ENCODE data around the gene SP100.

The SP100 gene

GRCh38 chr2:230575642-230576324, 159.8 kb downstream of the SP100 start:
- Mint-ChIP-seq H3K9me3 (peaks cover 34% of the 10 kb centered on the region), H3K36me3 (ENCODE audit: low read depth) (peaks cover 25% of the 10 kb centered on the region), H3K27me3 (ENCODE audit: low read depth) (no peaks in the 10 kb centered on the region), H3K4me3 (peak overlapping the region; percentile 20), H3K4me1 (ENCODE audit: low read depth) (peaks cover 16% of the 10 kb centered on the region), H3K27ac (peak overlapping the region; percentile 56)

GRCh38 chr2:230577114-230577513, 161.1 kb downstream of the SP100 start:
- H3K36me3 Mint-ChIP-seq (ENCODE audit: low read depth), result peaks cover 23% of the 10 kb centered on the region
- H3K9me3 Mint-ChIP-seq, result peaks cover 28% of the 10 kb centered on the region
- no peak overlapping the region for H3K27ac Mint-ChIP-seq
- no peak overlapping the region for H3K4me3 Mint-ChIP-seq
- no peaks in the 10 kb centered on the region for H3K27me3 Mint-ChIP-seq (ENCODE audit: low read depth)
- H3K4me1 Mint-ChIP-seq (ENCODE audit: low read depth), result peaks cover 17% of the 10 kb centered on the region

GRCh38 chr2:230578106-230578505, 162.1 kb downstream of the SP100 start:
- H3K4me3 Mint-ChIP-seq, result no peak overlapping the region
- H3K4me1 Mint-ChIP-seq (ENCODE audit: low read depth), result peaks cover 24% of the 10 kb centered on the region
- no peaks in the 10 kb centered on the region for H3K27me3 Mint-ChIP-seq (ENCODE audit: low read depth)
- no peak overlapping the region for H3K27ac Mint-ChIP-seq
- peaks cover 33% of the 10 kb centered on the region for H3K9me3 Mint-ChIP-seq
- peaks cover 30% of the 10 kb centered on the region for H3K36me3 Mint-ChIP-seq (ENCODE audit: low read depth)

- peaks cover 18% of the 10 kb centered on the region for H3K36me3 Mint-ChIP-seq (ENCODE audit: low read depth)
- H3K27ac Mint-ChIP-seq, result peak overlapping the region; percentile 86
- peaks cover 16% of the 10 kb centered on the region for H3K9me3 Mint-ChIP-seq
- H3K4me3 Mint-ChIP-seq, result peak overlapping the region; percentile 47
- no peaks in the 10 kb centered on the region for H3K27me3 Mint-ChIP-seq (ENCODE audit: low read depth)
- H3K4me1 Mint-ChIP-seq (ENCODE audit: low read depth), result peaks cover 36% of the 10 kb centered on the region
Observed at GRCh38 chr2:230582851-230583283, 166.9 kb downstream of the SP100 start.

GRCh38 chr2:230583581-230583980, 167.6 kb downstream of the SP100 start:
- H3K9me3 Mint-ChIP-seq, result peaks cover 20% of the 10 kb centered on the region
- no peak overlapping the region for H3K4me3 Mint-ChIP-seq

GRCh38 chr2:230586328-230586982, 170.5 kb downstream of the SP100 start:
- H3K9me3 Mint-ChIP-seq, result peaks cover 31% of the 10 kb centered on the region
- peaks cover 48% of the 10 kb centered on the region for H3K4me1 Mint-ChIP-seq (ENCODE audit: low read depth)
- peak overlapping the region; percentile 16 for H3K27ac Mint-ChIP-seq
- no peak overlapping the region for H3K4me3 Mint-ChIP-seq
- H3K27me3 Mint-ChIP-seq (ENCODE audit: low read depth), result no peaks in the 10 kb centered on the region
- H3K36me3 Mint-ChIP-seq (ENCODE audit: low read depth), result peaks cover 27% of the 10 kb centered on the region

More at GRCh38 chr2:230583581-230583980, 167.6 kb downstream of the SP100 start:
- Mint-ChIP-seq H3K27ac (peak overlapping the region; percentile 86), H3K36me3 (ENCODE audit: low read depth) (peaks cover 18% of the 10 kb centered on the region), H3K27me3 (ENCODE audit: low read depth) (no peaks in the 10 kb centered on the region), H3K4me1 (ENCODE audit: low read depth) (peaks cover 36% of the 10 kb centered on the region)

GRCh38 chr2:230589025-230589424, 173.0 kb downstream of the SP100 start:
- Mint-ChIP-seq H3K36me3 (ENCODE audit: low read depth) (peaks cover 22% of the 10 kb centered on the region), H3K9me3 (peaks cover 20% of the 10 kb centered on the region), H3K4me1 (ENCODE audit: low read depth) (peaks cover 45% of the 10 kb centered on the region), H3K27ac (no peak overlapping the region), H3K4me3 (no peak overlapping the region), H3K27me3 (ENCODE audit: low read depth) (no peaks in the 10 kb centered on the region)

- H3K4me3 Mint-ChIP-seq, result no peak overlapping the region
Observed at GRCh38 chr2:230589497-230590015, 173.6 kb downstream of the SP100 start.

GRCh38 chr2:230590333-230590732, 174.3 kb downstream of the SP100 start:
- Mint-ChIP-seq H3K9me3 (peaks cover 16% of the 10 kb centered on the region), H3K27me3 (ENCODE audit: low read depth) (no peaks in the 10 kb centered on the region), H3K27ac (peak overlapping the region; percentile 16), H3K4me1 (ENCODE audit: low read depth) (peaks cover 45% of the 10 kb centered on the region), H3K36me3 (ENCODE audit: low read depth) (peaks cover 21% of the 10 kb centered on the region), H3K4me3 (no peak overlapping the region)

More at GRCh38 chr2:230589497-230590015, 173.6 kb downstream of the SP100 start:
- Mint-ChIP-seq H3K27me3 (ENCODE audit: low read depth) (no peaks in the 10 kb centered on the region), H3K9me3 (peaks cover 20% of the 10 kb centered on the region), H3K36me3 (ENCODE audit: low read depth) (peaks cover 22% of the 10 kb centered on the region), H3K4me1 (ENCODE audit: low read depth) (peaks cover 46% of the 10 kb centered on the region), H3K27ac (peak overlapping the region; percentile 79)

- no peaks in the 10 kb centered on the region for H3K27me3 Mint-ChIP-seq (ENCODE audit: low read depth)
- peak overlapping the region; percentile 27 for H3K4me3 Mint-ChIP-seq
- H3K4me1 Mint-ChIP-seq (ENCODE audit: low read depth), result peaks cover 48% of the 10 kb centered on the region
- peaks cover 29% of the 10 kb centered on the region for H3K9me3 Mint-ChIP-seq
- H3K36me3 Mint-ChIP-seq (ENCODE audit: low read depth), result peaks cover 28% of the 10 kb centered on the region
- peak overlapping the region; percentile 76 for H3K27ac Mint-ChIP-seq
Observed at GRCh38 chr2:230591850-230592249, 175.8 kb downstream of the SP100 start.

GRCh38 chr2:230592775-230593174, 176.8 kb downstream of the SP100 start:
- H3K27ac Mint-ChIP-seq, result peak overlapping the region; percentile 76
- H3K36me3 Mint-ChIP-seq (ENCODE audit: low read depth), result peaks cover 30% of the 10 kb centered on the region
- H3K9me3 Mint-ChIP-seq, result peaks cover 36% of the 10 kb centered on the region
- peaks cover 50% of the 10 kb centered on the region for H3K4me1 Mint-ChIP-seq (ENCODE audit: low read depth)
- H3K4me3 Mint-ChIP-seq, result no peak overlapping the region
- no peaks in the 10 kb centered on the region for H3K27me3 Mint-ChIP-seq (ENCODE audit: low read depth)
